NCI-H1417 treated with DMSO at 0.1 percent for 48 hours (cell line): ENCODE data around the gene SNCG.
"Not testable (repeated sequence)": the region's sequence is repeated elsewhere in the genome, so short reads cannot be mapped to it uniquely, and the experiment has no call there.

Experiments
- DNase-seq: peaks from one replicate; lab custom pipeline; 2025; lab: John Stamatoyannopoulos, UW

The SNCG gene

DNA sequence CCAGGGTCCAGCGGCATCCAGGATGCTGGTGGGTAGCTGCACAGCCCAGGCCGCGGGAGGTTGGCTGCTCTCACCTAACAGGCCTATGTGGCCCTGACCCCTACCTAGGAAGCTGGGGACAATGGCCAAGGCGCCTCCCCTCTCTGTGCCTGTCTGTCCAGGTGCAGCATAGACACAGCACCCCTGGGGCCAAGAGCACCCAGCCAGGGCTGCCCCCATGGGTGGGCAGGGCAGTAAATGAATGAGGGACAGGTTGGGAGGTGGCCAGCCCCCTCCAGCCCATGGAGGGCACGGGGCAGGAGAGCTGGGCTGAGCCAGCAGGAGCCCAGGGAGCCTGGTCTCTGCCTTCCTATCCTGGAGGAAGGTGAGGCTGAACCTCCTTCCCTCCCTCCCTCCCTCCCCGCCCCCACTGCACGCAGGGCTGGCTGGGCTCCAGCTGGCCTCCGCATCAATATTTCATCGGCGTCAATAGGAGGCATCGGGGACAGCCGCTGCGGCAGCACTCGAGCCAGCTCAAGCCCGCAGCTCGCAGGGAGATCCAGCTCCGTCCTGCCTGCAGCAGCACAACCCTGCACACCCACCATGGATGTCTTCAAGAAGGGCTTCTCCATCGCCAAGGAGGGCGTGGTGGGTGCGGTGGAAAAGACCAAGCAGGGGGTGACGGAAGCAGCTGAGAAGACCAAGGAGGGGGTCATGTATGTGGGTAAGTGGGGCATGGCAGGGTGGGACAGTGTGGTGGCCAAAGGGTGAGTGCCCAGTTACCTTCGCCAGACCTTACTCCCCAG, at the start of gene SNCG:
Gene SNCG, plus strand, starts transcription at position 484 of the 785 bp plus-strand sequence. Its CDS starts 99 bp downstream, at position 583.
- DNase-seq, result no peak

DNA sequence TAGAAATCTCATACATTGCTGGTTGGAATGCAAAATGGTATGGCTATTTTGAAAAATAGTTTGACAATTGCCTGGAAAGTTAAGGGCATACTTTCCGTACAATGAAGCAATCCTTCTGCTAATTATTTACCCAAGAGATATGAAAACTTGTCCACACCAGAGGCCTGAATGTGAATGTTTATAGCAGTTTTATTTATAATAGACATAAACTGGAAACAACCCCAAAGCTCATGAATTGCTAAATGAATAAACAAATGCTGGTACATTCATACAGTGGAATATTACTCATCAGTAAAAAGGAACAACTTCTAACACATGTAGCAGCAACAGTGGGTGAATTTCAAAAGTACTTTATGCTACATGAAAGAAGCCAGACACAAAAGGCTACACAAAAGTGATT, 43.7 kb upstream of the SNCG start:
- no peak for DNase-seq

DNA sequence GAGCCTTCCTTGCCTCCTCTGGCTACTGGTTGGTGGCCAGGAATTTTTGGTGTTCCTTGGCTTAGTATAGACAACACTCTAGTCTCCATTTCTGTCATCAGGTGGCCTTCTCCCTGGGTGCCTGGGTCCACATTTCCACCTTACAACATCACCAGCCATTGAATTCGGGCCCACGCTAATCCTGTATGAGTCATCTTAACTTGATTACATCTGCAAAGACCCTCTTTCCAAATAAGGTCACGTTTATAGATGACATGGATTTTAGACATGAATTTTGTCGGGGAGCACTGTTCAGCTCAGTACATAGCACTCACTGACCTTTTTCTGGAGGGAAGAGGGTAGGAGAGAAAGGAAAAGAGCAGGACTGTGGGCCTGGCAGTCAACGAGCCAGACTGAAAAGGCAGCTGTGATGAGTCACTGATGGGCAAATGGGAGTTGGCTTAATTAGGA, 40.4 kb upstream of the SNCG start:
- no peak for DNase-seq

DNA sequence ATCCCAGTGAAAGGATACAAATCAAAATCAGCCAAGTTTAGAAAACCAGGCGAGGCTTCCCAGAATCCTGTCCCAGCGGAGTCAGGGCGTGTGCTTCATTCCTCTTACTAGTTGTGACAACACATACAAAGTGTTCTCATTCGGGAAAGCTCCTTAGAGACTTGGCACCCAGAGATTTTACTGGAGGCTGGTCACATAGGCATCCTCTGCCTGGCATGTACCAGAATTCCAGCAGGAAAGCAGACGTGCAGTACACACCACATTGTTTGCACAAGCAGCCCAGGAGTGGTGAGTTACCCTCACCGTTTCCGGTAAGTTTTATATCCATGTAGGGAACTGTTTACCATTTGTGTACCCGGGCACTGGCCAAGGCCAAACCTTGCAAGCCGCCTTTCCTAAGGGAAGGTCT, 35.8 kb upstream of the SNCG start:
- DNase-seq, result no peak

DNA sequence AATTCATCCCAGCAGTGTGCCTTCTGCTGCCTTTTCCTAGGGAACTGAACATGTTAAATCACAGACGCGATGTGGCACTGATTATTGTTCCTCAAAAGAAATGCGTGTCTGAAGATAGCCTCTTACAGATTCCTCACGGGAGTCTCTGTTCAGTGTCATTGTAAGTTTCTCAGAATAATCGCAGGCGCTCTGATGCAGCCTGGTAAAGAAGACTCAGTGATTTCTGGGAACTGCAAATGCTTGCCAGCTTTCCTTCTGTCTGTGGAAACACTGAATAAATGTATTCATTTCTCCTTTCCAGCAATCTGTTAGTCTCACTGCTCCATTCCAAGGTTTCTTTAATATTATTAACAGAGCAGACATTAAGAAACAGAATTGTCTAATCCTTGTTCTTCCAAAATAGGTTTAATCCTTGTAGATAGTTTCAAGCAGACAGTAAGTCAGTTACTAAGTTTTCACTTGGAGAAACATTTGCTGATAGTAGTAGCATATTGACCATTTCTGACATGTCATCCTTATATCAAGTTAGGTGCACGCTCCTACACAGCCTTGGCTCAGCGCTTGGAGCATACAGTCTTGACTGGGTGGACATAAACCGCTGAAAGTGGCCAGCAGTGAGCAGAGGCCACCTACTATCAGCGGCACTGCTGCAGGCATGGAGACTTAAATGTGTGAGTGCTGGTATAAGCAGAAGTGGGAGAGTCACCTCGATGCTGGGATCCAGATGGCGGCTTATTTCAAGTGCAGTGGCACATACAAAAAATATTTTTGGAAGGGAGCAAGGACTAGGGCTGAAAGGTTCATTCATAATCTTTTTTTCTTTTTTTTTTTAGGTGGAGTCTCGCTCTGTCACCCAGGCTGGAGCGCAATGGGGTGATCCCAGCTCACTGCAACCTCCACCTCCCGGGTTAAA, 28.7 kb upstream of the SNCG start:
- no peak for DNase-seq

DNA sequence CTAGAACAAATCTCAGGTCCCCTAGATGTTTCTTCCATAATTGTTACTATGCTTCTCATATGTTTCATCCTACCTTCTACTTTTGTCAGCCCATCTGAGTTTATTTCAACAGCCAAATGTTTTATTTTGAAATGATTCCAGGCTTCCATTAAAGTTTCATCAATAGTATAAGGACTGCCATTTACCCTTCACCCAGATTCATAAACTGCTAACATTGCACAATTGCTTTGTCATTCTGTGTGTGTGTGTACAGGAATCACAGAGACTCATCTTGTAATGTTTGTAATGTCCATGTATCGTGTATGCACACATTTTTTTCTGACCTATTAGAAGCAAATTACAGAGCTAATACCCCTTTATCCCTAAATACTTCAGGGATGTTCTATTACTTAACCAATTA, 26.5 kb upstream of the SNCG start:
- DNase-seq, result no peak

DNA sequence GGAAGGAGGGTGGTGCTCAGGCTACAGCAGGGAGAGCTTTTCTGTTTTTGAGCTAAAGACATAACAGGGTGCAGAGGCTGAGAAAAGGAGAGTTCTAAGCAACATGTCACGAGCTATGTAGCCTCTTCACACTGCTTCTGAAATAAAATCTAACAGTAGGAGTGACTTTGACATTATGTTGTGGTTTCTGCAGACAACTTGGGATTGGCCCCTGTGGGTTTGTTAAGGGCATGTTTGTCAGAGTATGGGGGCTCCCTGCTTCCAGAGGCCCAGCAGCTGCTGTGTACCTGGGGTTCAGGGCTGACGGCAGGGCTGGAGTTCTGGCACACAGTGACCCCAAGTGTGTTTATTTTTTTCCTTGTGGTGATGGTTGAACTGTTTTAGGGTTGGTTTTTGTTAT, 25.7 kb upstream of the SNCG start:
- no peak for DNase-seq

DNA sequence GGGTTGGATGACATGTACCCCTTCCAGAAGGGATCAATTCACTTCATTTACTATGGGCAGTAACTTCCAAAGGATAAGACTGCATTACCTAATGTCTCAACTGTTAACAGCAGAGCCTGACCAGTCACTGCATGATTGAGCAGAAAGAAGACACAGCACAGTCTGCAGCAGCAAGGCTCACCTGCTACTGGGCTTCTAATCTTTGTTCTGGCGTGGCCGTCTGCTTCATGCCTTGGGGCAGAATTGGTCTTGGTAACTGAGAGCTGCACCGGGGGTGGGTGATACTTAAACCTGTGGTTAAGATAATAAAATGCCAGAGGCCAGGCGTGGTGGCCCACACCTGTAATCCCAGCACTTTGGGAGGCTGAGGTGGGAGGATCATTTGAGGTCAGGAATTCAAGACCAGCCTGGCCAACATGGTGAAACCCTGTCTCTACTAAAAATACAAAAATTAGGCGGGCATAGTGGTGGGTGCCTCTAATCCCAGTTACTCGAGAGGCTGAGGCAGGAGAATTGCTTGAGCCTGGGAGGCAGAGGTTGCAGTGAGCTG, 24.2 kb upstream of the SNCG start:
- DNase-seq, result not testable (repeated sequence)

DNA sequence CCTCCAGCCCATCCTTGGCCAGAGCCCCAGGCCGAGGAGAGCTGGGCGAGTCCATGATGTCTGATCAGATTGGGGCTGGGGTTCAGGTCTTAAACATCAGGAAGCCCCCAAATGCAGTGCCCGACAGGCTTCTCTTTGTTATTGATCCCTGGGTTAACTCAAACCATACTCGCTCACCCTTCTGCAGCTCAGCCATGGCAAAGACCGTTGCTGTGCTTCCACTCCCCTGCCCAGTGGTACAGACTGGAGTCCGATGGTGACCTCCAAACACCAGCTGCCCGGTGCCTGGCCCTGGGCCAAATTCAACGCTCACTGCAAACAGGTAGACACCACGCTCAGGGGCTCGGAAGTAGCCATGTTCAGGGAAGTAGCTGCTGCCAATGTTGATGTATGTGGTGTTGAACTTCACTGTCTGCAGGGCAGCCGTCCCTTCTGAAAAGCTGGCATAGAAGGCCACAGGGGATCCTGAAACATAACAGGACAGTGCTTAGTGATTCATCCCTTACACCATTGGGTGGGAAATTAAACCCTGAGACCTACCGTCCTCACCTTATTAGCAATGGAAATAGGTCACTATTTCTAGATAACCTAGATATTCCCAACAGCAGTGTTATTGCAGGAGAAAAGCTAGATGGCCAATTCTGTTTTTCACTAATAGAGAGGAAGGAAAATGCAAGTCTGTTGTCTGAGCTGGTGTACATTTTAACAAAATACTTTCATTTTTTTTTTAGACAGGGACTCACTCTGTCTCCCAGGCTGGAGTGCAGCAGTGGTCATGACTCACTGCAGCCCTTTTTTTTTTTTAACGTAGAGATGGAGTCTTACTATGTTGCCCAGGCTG, 21.5 kb upstream of the SNCG start:
- no peak for DNase-seq

DNA sequence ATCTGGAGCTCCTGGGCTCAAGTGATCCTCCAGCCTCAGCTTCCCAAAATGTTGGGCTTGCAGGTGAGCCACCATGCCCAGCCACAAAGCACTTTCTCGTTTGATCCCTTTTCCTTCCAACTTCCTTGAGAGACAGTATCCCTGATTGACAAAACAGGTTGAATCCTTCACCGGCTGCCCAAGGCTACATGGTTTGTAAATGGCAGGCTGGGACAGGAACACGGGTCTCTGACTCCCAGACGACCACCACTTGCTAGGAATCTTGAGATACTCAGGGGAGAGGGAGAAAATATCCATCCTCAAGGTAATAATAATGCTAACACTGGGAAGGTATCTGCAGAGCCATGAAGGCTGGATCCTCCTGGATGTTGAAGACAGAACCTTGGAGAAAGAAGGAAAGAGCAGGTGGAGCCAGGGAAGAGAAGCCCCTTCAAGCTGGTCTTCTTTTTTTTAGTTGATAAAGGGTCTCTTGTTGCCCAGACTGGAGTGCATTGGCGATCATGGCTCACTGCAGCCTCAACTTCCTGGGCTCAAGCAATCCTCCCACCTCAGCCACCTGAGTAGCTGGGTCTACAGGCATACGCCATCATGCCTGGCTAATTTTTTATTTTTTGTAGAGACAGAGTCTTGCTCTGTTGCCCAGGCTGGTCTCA, 20.8 kb upstream of the SNCG start:
- no peak for DNase-seq

DNA sequence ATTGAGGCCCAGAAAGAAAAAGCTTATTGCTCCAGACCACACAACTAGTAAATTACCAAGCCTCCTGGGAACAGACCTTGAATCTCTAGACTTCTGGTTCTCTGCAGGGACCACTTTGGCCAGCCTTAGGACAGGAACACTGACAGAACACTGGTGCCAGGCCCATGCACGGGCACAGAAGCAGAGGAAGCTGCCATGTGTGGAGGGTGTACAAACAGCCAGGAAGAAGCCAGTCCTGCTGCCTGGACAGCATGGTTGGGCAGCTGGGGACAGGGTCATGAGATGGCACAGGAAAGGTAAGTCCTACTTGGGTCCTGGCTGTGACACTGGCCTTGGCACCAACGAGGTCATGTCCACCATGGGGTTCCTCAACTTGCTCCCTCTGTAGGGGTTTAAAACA, 20.1 kb upstream of the SNCG start:
- no peak for DNase-seq

DNA sequence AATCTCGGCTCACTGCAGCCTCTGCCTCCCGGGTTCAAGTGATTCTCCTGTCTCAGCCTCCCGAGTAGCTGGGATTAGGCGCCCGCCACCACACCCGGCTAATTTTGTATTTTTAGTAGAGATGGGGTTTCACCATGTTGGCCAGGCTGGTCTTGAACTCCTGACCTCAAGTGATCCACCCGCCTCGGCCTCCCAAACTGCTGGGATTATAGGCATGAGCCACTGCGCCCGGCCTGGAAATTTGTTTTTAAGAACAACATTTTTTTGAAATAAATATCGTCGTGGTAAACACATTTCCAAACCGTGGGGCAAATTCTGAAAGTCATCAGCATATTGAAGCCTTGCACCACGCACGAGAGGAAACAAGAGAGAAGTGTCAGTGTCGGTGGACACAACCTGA, 18.3 kb upstream of the SNCG start:
- DNase-seq, result not testable (repeated sequence)

DNA sequence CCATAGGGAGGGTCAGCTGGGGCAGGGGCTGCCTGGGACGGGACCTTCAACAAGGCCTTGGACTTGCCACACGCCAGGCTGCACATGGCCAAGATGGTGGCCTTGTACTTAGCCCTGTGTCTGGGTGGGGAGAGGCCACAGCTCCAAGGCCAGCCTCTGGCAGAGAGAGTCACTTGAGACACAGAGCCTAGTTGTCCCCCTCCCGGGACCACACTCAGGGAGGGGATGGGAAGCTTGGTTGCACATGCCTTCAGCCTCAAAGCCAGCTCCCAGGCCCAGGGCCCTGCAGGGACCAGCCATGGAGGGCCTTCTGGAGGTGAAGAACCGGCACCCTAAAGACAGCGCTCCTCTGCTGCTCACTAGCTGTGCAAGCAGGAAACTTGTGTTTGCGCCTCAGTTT, 17.7 kb upstream of the SNCG start:
- no peak for DNase-seq

DNA sequence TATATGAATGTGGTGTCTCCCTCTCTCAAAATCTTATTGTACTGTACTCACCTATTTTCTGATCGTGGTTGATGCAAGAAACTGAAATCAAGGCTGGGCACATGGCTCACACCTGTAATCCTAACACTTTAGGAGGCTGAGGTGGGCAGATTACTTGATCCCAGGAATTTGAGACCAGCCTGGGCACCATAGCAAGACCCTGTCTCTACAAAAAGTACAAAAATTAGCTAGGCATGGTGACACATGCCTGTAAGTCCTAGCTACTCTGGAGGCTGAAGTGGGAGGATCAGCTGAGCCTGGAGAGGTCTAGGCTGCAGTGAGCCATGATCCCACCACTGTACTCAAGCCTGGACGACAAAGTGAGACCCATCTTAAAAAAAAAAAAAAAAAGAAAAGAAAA, 17.0 kb upstream of the SNCG start:
- DNase-seq, result no peak

DNA sequence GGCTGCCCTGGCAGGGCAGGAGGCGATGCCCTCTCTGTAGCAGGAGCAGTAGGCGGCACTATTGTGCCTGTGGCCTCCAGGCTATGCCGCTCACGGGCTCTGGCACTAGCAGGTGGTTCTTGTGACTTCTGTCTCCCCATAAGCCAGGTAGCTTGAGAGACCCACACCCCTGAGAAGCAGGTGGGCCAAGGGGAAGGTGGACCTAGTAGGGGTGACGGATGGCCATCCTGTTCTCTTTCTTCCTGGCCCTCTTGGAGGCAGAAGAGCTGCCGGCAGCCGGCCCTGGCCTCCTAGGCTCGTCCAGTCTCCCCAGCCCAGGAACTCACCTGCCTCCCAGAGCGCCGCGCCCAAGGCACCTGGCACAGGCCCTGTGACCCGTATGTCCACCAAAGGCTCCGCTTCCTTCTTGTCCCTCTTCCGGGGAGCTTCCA, 16.4 kb upstream of the SNCG start:
- no peak for DNase-seq

DNA sequence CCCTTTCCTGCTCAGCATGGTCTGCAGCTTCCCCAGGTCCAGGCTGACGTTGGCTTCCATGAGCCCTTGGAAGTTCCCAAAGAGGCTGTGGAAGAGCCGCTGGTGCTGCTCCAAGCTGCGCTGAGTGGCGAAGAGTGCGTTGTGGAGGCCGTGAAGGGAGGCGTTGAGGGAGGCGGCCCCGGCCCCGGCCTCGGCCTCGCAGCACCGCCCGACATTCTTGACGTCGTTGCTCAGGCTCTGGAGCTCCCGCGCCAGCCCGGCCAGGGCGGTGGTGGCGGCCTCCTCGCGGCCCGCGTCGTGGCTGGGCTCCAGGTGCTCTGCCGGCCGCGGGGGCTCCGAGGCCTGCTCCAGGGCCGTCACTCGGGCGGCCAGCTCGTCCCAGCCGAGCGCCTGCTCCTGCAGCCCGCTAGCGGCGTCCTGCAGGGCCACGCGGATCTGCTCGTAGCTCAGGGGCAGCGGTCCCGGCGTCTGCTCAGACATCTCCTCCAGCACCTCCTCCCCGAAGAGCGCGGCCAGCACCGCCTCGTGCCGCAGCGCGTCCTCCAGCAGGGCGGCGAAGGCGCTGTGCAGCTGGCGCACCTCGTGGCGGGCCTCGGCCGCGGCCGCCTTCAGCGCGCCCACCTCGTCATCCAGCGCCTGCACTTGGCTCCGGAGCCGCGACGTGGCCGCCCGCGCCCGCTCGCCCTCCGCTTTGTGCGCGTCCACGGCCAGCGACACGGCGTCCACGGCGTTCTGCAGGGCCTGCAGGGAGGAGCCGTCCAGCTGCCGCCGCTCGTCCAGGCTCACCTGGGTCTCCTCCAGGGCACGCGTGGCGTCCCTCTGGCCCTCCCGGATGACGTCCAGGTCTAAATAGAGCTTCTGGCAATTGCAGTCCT, 15.7 kb upstream of the SNCG start:
- no peak for DNase-seq

DNA sequence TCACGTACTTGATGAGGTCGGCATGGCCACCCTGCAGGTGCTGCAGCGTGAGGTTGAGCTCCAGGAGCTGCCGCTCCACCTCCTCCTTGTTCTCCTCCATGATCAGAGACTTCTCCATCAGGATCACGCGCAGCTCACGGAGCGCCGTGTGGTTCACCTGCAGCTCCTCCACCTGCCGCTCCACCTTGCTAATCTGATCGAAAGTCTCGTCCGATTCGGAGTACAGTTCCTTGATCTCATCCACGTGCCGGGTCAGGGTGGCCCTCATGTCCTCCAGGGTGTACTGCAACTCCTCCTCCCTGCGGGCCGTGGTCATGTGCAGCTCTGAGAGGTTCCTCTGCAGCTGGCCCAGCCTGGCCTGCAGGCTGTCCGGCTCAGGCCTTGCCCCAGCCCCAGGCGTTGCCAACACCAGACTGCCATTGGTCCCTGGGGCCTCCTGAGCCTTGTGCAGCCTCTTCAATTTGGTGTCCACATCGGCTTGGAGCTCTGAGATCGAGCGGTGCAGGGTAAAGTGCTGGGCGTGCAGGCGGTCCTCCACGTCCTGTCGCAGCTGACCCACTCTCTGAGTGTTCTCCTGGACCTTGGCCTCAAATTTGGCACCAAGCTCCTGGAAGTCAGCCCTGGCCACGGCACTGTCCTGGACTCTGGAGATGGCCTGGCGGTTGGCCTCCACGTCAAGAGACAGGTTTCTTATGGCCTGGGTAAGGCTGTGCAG, 14.9 kb upstream of the SNCG start:
- DNase-seq, result no peak

DNA sequence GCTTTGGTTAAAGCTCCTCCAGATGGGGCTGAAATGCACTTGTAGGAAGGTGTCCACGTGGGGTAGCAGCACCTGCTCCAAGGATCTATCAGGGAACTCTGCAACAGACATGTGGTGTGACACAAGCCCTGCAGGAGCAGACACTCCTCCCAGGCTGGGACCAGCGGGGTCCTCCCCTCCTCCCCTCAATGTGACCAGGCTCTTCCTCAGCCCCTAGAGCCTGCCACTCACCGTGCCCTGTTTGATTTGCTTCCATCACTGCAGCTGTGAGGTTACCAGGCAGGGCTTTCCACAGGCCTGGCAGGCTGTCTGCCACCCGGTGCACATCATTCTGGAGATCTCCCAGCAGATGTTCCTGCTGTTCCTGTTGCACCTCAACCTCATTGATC, 14.4 kb upstream of the SNCG start:
- no peak for DNase-seq

DNA sequence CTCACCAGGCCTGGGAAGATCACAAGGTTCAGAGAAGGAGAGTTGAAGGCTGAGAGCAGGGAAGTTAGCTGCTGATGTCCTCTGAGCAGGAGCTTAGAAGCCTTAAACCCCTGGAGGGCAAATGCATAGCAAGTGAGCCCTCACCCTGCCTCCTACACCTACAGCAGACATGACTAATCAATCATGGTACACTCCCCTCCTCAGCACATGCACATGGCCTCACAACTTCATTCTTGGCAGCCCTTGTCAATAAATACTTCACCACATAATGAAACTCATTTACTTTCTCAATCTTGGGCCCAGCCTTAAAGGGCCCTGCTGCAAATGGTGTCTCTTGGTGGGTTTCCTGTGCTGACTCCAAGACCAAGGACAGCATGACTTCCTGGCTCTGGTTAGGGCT, 13.9 kb upstream of the SNCG start:
- no peak for DNase-seq

DNA sequence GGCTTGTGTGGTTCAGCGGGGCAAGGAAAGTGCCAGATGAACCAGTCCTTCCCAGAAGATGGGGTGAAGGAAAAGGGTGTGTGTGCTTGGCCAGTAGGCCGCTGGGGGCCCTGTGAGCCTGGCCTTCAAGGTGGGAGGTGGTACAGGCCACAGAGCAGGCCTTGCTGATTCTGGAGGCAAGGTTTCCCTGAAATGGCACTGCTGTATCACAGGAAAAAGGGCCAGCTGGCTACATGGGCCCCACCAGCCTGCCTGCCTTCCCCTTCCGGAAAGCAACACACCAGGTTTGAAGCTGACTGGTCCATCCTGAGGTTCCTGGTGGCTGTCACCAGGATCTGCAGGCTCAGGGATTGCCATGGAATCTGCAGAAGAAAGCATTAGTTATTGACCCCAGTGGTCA, 13.5 kb upstream of the SNCG start:
- DNase-seq, result no peak
